MCF 10A (cell line): ENCODE data around the gene TMEM129. TPM values are rescaled to one million over a fixed set of nuclear protein-coding genes. Genes with fewer than 3 reads are reported as not detected.

ENCODE experiments used
- BruUV-seq: library from RNA; stranded (reverse); fragments of 400-500 nt; replicated peaks from 2 replicates; lab custom pipeline; 2021; lab: Mats Ljungman, UMichigan
- CTCF ChIA-PET: fragments of 300-600 bp; sonication (Branson Sonifier 250); formaldehyde crosslinking; extraction: SDS; loops from one replicate; lab custom pipeline; 2021; ENCODE audit warnings: antibody characterized with exemption, inconsistent platforms; lab: Yijun Ruan, JAX
- POLR2A ChIA-PET: fragments of 300-600, 350-650 bp; sonication (Branson Sonifier 250); formaldehyde crosslinking; extraction: SDS; loops from one replicate; lab custom pipeline; 2020; ENCODE audit warnings: antibody characterized with exemption, inconsistent platforms; lab: Yijun Ruan, JAX
- DNase-seq: peaks from one replicate; pipeline ENCODE4 v3.0.0-alpha.2; 2018; ENCODE audit not compliant: unreplicated experiment
- H3K27ac Mint-ChIP-seq: one replicate; pipeline ENCODE4 v1.8.0; 2022; ENCODE audit warnings: mild to moderate bottlenecking, low read depth, mixed read lengths; ENCODE audit not compliant: unreplicated experiment
- H3K27me3 Mint-ChIP-seq: one replicate; pipeline ENCODE4 v1.8.0; 2022; ENCODE audit warnings: mixed read lengths; ENCODE audit not compliant: insufficient read depth, unreplicated experiment
- H3K36me3 Mint-ChIP-seq: one replicate; pipeline ENCODE4 v1.8.0; 2022; ENCODE audit warnings: mild to moderate bottlenecking, moderate library complexity, mixed read lengths; ENCODE audit not compliant: insufficient read depth, unreplicated experiment
- H3K4me1 Mint-ChIP-seq: one replicate; pipeline ENCODE4 v1.8.0; 2022; ENCODE audit warnings: mixed read lengths; ENCODE audit not compliant: insufficient read depth, unreplicated experiment
- H3K4me3 Mint-ChIP-seq: one replicate; pipeline ENCODE4 v1.8.0; 2022; ENCODE audit warnings: mild to moderate bottlenecking, moderate library complexity, mixed read lengths; ENCODE audit not compliant: unreplicated experiment
- H3K9me3 Mint-ChIP-seq: one replicate; pipeline ENCODE4 v1.8.0; 2022; ENCODE audit warnings: mixed read lengths; ENCODE audit not compliant: unreplicated experiment
- CTCF ChIP-seq: fragments of 200-600 bp; IDR thresholded peaks from one replicate; pipeline ENCODE4 v1.8.0; 2022; ENCODE audit warnings: antibody characterized with exemption, mild to moderate bottlenecking; ENCODE audit not compliant: unreplicated experiment
- intact Hi-C: fragments of 100-400 bp; cut with micrococcal nuclease; formaldehyde crosslinking; loops from 2 replicates; pipeline ENCODE4 v1.14.1; 2022
- total RNA-seq: library from RNA; stranded (reverse); gene quantifications from 2 replicates; pipeline ENCODE4 v1.2.3, GENCODE V29; 2022

TMEM129 gene
- total RNA-seq, 1 experiment from 2014 or later = 38.3 TPM

- H3K36me3 Mint-ChIP-seq = peaks cover 60% of the 10 kb centered on the region
- intact Hi-C loops = loop anchor here (10.0 kb wide), 1 partner anchor 384 kb away; the partner anchor contains the start of gene UVSSA
- ChIA-PET POLR2A (interaction anchor here (0.7 to 3.4 kb wide), 7 partner anchors 12 to 381 kb away, joined by 3 to 33 read pairs (median 5); partner anchors contain the start of genes NSD2, SLBP and UVSSA), CTCF (interaction anchor here (0.6 to 7.0 kb wide), 8 partner anchors 22 to 664 kb away, joined by 3 to 97 read pairs (median 4); no protein-coding TSS in a partner anchor)
- peak overlapping the region; percentile 94 for H3K27ac Mint-ChIP-seq
- peaks cover 45% of the 10 kb centered on the region for H3K4me1 Mint-ChIP-seq
- TF ChIP-seq CTCF = peak; percentile 11
- DNase-seq = no peak
- peak overlapping the region; percentile 67 for H3K4me3 Mint-ChIP-seq
- H3K9me3 Mint-ChIP-seq = no peaks in the 10 kb centered on the region
- no TSS peak for BruUV-seq
- no peaks in the 10 kb centered on the region for H3K27me3 Mint-ChIP-seq
These were observed 7.2 kb upstream of the TMEM129 start for GRCh38 chr4:1728061-1728980.

DNA sequence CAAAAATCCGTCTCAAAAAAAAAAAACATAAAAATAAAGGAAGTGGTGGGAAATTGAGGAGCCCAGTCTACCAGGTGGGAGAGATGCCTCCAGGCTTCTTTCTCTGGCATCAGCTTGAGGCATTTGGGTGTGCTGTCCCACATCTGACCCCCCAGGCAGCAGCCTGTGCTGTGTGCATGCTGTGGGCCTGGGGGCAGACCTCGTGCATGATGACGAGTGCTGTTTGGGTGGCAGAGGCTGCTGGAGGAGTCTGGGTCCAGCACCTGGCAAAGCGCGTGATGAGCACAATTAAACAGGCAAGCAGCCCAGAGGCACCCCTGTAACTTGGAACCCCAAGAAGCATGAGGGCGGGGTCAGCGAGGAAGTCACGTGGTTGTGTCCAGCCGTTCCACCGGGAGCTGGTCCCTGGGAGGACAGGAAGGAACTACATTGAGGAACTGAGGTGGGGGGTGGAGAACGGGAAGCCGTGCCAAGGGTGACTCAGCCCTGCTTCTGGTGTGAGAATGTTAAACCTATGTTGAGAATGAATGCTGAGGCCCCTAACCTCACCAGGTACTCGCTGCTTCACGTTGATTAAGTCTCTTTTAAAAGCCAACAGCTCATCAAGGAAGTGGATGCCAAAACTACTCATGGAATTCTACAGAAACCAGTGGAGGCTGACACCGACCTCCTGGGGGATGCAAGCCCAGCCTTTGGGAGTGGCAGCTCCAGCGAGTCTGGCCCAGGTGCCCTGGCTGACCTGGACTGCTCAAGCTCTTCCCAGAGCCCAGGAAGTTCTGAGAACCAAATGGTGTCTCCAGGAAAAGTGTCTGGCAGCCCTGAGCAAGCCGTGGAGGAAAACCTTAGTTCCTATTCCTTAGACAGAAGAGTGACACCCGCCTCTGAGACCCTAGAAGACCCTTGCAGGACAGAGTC is 6.3 kb upstream of the TMEM129 start:
- TSS peak; percentile 13 for BruUV-seq
- H3K27ac Mint-ChIP-seq = peak overlapping the region; percentile 94

DNA sequence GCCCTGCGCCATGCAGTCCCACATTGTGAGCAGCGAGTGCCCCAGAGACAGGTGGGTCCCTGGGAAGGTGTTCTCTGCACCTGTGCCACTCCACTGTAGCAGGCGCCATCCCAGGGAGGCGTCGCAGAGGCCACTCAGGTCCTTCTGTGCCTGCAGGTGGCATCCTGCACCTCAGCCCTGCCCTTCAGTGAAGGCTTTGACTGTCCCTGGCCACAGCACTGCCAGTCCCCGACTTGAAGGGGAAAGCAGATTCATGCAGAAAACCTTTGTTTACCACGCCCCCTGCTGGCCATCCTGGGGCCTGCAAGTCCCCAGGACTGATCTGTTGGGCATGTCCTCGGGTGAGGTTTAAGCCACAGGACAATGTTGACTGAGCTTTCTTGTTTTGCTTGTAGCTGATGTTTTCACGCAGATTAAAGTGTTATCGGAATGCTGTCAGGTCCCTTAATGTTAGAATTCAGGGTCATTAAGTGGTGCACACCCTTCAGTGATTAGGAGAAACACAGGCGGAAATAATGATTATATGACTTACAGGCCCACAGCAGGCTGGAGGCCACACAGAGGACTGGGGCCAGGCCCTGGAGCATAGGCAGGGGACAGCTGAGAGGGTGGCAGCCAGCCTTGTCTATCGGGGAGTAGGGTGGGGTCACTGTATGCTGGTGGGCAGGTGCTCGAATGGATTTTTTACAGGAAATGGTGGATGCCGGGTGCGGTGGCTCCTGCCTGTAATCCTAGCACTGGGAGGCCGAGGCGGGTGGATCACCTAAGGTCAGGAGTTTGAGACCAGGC is 5.2 kb upstream of the TMEM129 start:
- Mint-ChIP-seq H3K9me3 (no peaks in the 10 kb centered on the region), H3K27me3 (no peaks in the 10 kb centered on the region), H3K27ac (peak overlapping the region; percentile 94), H3K36me3 (peaks cover 43% of the 10 kb centered on the region), H3K4me1 (peaks cover 58% of the 10 kb centered on the region), H3K4me3 (peak overlapping the region; percentile 67)
- TF ChIP-seq CTCF = peak; percentile 94
- no TSS peak for BruUV-seq
- POLR2A ChIA-PET = interaction anchor here (0.8 to 3.4 kb wide), 6 partner anchors 9 to 44 kb away, joined by 3 to 33 read pairs (median 4); partner anchors contain the start of genes FAM53A and SLBP
- peak; percentile 87 for DNase-seq
- CTCF ChIA-PET = interaction anchor here (0.5 to 7.0 kb wide), 22 partner anchors 12 to 1796 kb away, joined by 3 to 97 read pairs (median 4); no protein-coding TSS in a partner anchor
- intact Hi-C loops = loop anchor here (1.0 to 10.0 kb wide), 3 partner anchors 14 to 382 kb away; partner anchors contain the start of genes SLBP and UVSSA

More for the DNA sequence above, 6.3 kb upstream of the TMEM129 start:
- peak overlapping the region; percentile 67 for H3K4me3 Mint-ChIP-seq
- intact Hi-C loops = loop anchor here (2.0 to 10.0 kb wide), 2 partner anchors 15 to 383 kb away; partner anchors contain the start of genes SLBP and UVSSA
- ChIA-PET CTCF (interaction anchor here (0.5 to 7.0 kb wide), 16 partner anchors 18 to 460 kb away, joined by 3 to 97 read pairs (median 4); no protein-coding TSS in a partner anchor), POLR2A (interaction anchor here (0.6 to 3.4 kb wide), 15 partner anchors 10 to 380 kb away, joined by 3 to 33 read pairs (median 4); partner anchors contain the start of genes FAM53A, LETM1, NSD2 and SLBP)
- peaks cover 54% of the 10 kb centered on the region for H3K4me1 Mint-ChIP-seq
- peaks cover 51% of the 10 kb centered on the region for H3K36me3 Mint-ChIP-seq
- TF ChIP-seq CTCF = no peak
- H3K9me3 Mint-ChIP-seq = no peaks in the 10 kb centered on the region
- peak; percentile 95 for DNase-seq
- H3K27me3 Mint-ChIP-seq = no peaks in the 10 kb centered on the region
